Omental fat pad (tissue), 4 donors: ENCODE measurements around the gene SIX2. TPM values are rescaled to one million over a fixed set of nuclear protein-coding genes. Genes with fewer than 3 reads are reported as not detected.
"Not testable (repeated sequence)": the region's sequence is repeated elsewhere in the genome, so short reads cannot be mapped to it uniquely, and the experiment has no call there.

Experiments used
- ATAC-seq: fragments of 150-250 bp; one replicate; pipeline ENCODE4 v1.9.1; 2016; ENCODE audit warnings: mild to moderate bottlenecking, moderate library complexity; ENCODE audit not compliant: low FRiP score
- DNase-seq: peaks from one replicate; pipeline ENCODE4 v3.0.0-alpha.2; 2019; ENCODE audit warnings: low spot score
- CTCF ChIP-seq, 3 donors: fragments of 450-650 bp; IDR thresholded peaks; one replicate each; pipeline ENCODE4 v1.5.1; 2016 to 2017; ENCODE audit warnings: antibody characterized with exemption in 3 of 3, mild to moderate bottlenecking in 3 of 3, moderate library complexity in 2 of 3
- total RNA-seq, 4 donors: library from RNA; depleted of rRNA; stranded (reverse); fragments of >200 nt; gene quantifications; one replicate each; pipeline ENCODE4 v1.1.0, GENCODE V29; 2016

The SIX2 gene
- total RNA-seq, 4 donors from 2014 or later: 3.6 to 26.3 (median 12.7) TPM

GRCh38 chr2:45046786-45047185 lies 37.5 kb upstream of the SIX2 start:
- DNase-seq (no peak), ATAC-seq (no peak)
- no peak for TF ChIP-seq CTCF (IDR thresholded peaks at IDR 0.05)

DNA sequence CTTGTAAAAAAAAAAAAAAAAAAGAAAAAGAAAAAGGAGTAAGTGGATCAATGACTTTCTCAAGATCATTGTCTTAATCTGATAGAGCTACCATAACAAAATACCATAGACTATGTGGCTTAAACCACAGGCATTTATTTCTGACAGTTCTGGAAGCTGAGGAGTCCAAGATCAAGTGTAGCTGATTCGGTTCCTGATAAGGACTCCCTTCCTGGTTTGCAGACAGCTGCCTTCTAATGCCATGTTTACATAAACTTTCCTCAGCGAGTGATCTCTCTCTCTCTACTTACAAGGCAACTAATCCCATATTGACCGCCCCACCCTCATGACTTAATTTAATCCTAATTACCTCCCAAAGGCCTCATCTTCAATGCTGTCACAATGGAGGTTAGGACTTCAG lies 36.5 kb upstream of the SIX2 start:
- no peak for TF ChIP-seq CTCF (IDR thresholded peaks at IDR 0.05)
- ATAC-seq: no peak
- no peak for DNase-seq

DNA sequence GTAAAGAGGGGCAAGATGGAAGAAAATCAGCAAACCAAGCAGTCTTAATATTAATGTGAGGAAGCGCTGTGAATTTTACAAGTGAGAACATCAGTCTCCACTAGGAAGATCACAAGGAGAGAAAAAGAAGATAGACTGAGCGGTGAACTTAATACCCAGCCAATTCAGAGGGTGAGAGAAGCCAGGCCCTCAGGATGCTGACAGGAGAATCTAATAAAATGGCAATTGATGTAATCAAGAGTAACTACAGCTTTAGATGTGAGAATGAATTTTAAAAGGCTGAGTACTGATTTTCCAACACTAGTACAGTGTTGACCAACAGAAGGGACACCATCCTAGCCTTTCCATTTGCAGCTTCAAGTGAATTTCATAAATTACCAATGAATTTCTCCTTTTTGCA lies 35.7 kb upstream of the SIX2 start:
- no peak for DNase-seq
- no peak for TF ChIP-seq CTCF (IDR thresholded peaks at IDR 0.05)
- no peak for ATAC-seq

DNA sequence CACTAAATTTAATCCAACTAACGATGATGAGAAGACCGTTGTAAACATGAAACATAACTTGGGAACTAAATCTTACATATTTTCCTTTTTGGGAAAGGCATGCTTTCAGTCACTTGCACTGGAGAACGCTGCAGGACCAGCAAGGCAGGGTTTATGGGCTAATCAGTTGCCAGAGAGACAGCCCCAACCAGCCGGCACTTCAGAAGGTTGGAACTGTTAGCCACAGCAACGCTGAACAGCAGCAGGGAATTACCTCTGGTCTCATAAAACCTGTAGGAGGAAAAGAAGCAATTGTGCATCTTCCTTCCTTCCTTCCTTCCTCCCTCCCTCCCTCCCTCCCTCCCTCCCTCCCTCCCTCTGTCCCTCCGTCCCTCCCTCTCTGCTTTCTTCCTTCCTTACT lies 33.9 kb upstream of the SIX2 start:
- ATAC-seq: no peak
- no peak for TF ChIP-seq CTCF (IDR thresholded peaks at IDR 0.05)
- no peak for DNase-seq

DNA sequence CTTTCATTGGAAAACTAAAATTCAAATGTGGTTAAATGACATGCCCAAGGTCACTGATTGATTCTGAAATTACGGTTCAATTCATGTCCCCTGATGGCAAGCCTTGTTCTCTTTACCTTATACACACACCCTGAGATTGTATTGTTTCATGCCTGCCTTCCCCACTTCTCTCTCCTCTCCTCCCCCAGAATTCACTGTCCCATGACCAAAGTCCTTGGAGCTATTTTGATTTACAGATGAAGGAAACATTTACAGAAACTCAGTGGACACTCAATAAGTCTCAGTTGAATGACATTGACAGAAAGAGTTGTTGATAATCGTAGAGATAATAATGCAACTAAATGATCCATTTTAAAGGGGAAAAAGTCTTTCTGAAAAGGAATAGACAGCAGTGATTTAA lies 33.1 kb upstream of the SIX2 start:
- ATAC-seq: no peak
- no peak for DNase-seq
- TF ChIP-seq CTCF (IDR thresholded peaks at IDR 0.05): no peak

DNA sequence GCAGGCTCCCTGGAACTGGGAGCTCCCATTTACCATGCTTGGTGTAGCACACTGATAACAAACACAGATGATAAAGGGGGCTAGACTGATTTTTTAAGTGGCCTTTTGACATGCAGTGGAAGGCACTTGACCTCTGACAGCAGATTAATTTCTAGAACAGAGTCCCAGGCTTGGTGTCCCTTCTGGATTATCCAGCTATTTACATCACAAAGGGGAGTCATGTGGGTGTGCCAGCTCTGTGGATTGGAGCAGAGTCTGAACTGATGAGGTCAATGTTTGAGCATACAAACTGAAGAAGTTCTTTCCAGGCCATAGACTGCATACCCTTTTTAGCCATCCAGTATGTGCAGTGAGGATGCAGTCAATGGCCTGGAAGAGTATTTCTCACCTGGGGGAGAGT lies 31.5 kb upstream of the SIX2 start:
- no peak for TF ChIP-seq CTCF (IDR thresholded peaks at IDR 0.05)
- ATAC-seq (no peak), DNase-seq (no peak)

- DNase-seq, ATAC-seq: not testable (repeated sequence)
Observed at GRCh38 chr2:45039804-45040203, 30.6 kb upstream of the SIX2 start.

GRCh38 chr2:45038861-45039260 lies 29.6 kb upstream of the SIX2 start:
- ATAC-seq, DNase-seq: not testable (repeated sequence)
